ENCODE data around the gene TSSK1B. TPM values are rescaled to one million over a fixed set of nuclear protein-coding genes. Genes with fewer than 3 reads are reported as not detected.

The TSSK1B gene, protein sequence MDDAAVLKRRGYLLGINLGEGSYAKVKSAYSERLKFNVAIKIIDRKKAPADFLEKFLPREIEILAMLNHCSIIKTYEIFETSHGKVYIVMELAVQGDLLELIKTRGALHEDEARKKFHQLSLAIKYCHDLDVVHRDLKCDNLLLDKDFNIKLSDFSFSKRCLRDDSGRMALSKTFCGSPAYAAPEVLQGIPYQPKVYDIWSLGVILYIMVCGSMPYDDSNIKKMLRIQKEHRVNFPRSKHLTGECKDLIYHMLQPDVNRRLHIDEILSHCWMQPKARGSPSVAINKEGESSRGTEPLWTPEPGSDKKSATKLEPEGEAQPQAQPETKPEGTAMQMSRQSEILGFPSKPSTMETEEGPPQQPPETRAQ
- total RNA-seq: not detected in 2 replicates

DNA sequence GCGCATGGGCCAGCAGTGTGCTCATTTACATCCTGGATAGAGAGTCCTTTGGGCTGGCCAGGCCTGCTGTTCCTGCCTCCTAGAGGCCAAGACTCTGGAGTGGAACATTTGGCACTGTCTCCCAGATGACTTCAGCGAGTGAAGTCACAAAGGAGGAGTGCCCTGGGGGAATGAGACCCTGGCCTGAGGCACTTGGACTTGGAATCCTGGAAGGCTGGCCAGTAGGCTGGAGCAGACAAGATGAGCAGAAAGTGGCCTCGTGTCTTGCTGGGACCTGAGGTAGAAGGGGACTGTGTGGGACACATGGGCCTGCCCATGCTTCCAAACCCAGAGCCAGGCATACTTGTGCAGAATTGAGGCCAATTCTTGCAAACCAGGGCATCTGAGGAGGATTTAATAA lies at the start of gene TSSK1B:
TSS of gene TSSK1B (minus strand) at position 101 of the 400 bp plus-strand sequence. CDS start 150 bp downstream, outside the sequence.

Other genes with a start within 250 kb of the TSSK1B start
- 8.6 and 12.8 TPM in 2 replicates for gene MCC, start 53.5 kb upstream of the TSSK1B start, total RNA-seq
- 11.2 and 11.7 TPM in 2 replicates for gene YTHDC2, start 78.7 kb upstream of the TSSK1B start, total RNA-seq

Measured in myometrial cell (primary cell).